Endothelial cell of umbilical vein (primary cell): Measurements from ENCODE around the gene INTS1. TPM values are rescaled to one million over a fixed set of nuclear protein-coding genes. Genes with fewer than 3 reads are reported as not detected.

Experiments used
- BruUV-seq: library from RNA; stranded (reverse); fragments of 400-500 nt; replicated peaks from 2 replicates; lab custom pipeline; 2021; lab: Mats Ljungman, UMichigan
- CTCF ChIA-PET: fragments of 300-600, 350-600 bp; sonication (Branson Sonifier 250); formaldehyde crosslinking; loops from one replicate; lab custom pipeline; 2021; ENCODE audit warnings: antibody characterized with exemption, inconsistent platforms; lab: Charles Lee
- POLR2A ChIA-PET: fragments of 300-600, 350-600 bp; sonication (Branson Sonifier 250); formaldehyde crosslinking; loops from one replicate; lab custom pipeline; 2021; ENCODE audit warnings: antibody characterized with exemption, inconsistent platforms; lab: Charles Lee
- DNase-seq: peaks from one replicate; pipeline ENCODE4 v3.0.0-alpha.2; 2011; ENCODE audit warnings: low read depth, low spot score
- FAIRE-seq: peaks from 2 replicates; lab custom pipeline; 2011; peaks lifted over from hg19 to GRCh38; lab: Jason Lieb, UNC
- H2AFZ ChIP-seq: 2 replicates; pipeline ENCODE4 v1.6.0; 2012; ENCODE audit warnings: low read depth, low read length, control low read depth, inconsistent platforms
- H3K27ac ChIP-seq: 2 replicates; pipeline ENCODE4 v1.5.1; 2011; ENCODE audit warnings: low read depth, mild to moderate bottlenecking, control low read depth, low read length, moderate library complexity; ENCODE audit not compliant: insufficient read depth
- H3K27me3 ChIP-seq, 2 experiments: 2 replicates each; pipeline versions ENCODE4 v1.6.0 to v1.6.1; 2011; ENCODE audit warnings: low read length in 2 of 2, mixed read lengths in 1 of 2; ENCODE audit not compliant: control insufficient read depth in 2 of 2, insufficient read depth in 2 of 2
- H3K36me3 ChIP-seq, 2 experiments: 2 replicates in 1 of 2; 3 replicates in 1 of 2; pipeline ENCODE4 v1.5.1; 2011; ENCODE audit warnings: low read length in 2 of 2, mild to moderate bottlenecking in 1 of 2, moderate library complexity in 1 of 2; ENCODE audit not compliant: control insufficient read depth in 2 of 2, insufficient read depth in 2 of 2; ENCODE audit errors: extremely low read depth in 1 of 2
- H3K4me1 ChIP-seq: 3 replicates; pipeline ENCODE4 v1.5.1; 2011; ENCODE audit warnings: mild to moderate bottlenecking, low read length; ENCODE audit not compliant: control insufficient read depth, insufficient read depth; ENCODE audit errors: extremely low read depth
- H3K4me2 ChIP-seq: 2 replicates; pipeline ENCODE4 v1.6.1; 2011; ENCODE audit warnings: low read length, control low read depth, mixed read lengths; ENCODE audit not compliant: insufficient read depth
- H3K4me3 ChIP-seq, 3 experiments: fragments of 200-600 bp in 1 of 3; sonication (generic), shearing (Covaris generic) in 1 of 3; replicated peaks in 1 of 3; 2 replicates each; pipeline ENCODE4 v1.5.1; 2011 to 2016; ENCODE audit warnings: control low read depth in 3 of 3, low read length in 3 of 3, mild to moderate bottlenecking in 2 of 3, inconsistent platforms in 1 of 3, low read depth in 1 of 3, moderate library complexity in 1 of 3; ENCODE audit not compliant: insufficient read depth in 1 of 3
- H3K79me2 ChIP-seq: 2 replicates; pipeline ENCODE4 v1.6.0; 2012; ENCODE audit warnings: low read length, inconsistent platforms; ENCODE audit not compliant: control insufficient read depth, insufficient read depth
- H3K9ac ChIP-seq: replicated peaks from 2 replicates; pipeline ENCODE3; 2011; ENCODE audit warnings: low read length, control low read depth; ENCODE audit not compliant: insufficient read depth; ENCODE audit errors: extremely low read depth
- H3K9me1 ChIP-seq: replicated peaks from 3 replicates; pipeline ENCODE4 v1.6.0; 2011; ENCODE audit warnings: mild to moderate bottlenecking, low read length; ENCODE audit not compliant: control insufficient read depth, insufficient read depth; ENCODE audit errors: extremely low read depth
- H3K9me3 ChIP-seq: replicated peaks from 2 replicates; pipeline ENCODE4 v1.5.1; 2012; ENCODE audit warnings: low read length, inconsistent platforms; ENCODE audit not compliant: control insufficient read depth, insufficient read depth
- H4K20me1 ChIP-seq: replicated peaks from 2 replicates; pipeline ENCODE3; 2011; ENCODE audit warnings: mild to moderate bottlenecking, low read length; ENCODE audit not compliant: control insufficient read depth, insufficient read depth; ENCODE audit errors: extremely low read depth
- CTCF ChIP-seq, 2 donors: IDR thresholded peaks; 1 replicate in 1 of 2; 2 replicates in 1 of 2; pipeline ENCODE4 v1.5.1; 2011; ENCODE audit warnings: low read length in 2 of 2, mild to moderate bottlenecking in 2 of 2, moderate library complexity in 2 of 2, control low read depth in 1 of 2, inconsistent platforms in 1 of 2, low read depth in 1 of 2; ENCODE audit not compliant: insufficient read depth in 1 of 2; ENCODE audit errors: extremely low read depth in 1 of 2
- EZH2 ChIP-seq: IDR thresholded peaks from 2 replicates; pipeline ENCODE4 v1.6.1; 2012; ENCODE audit warnings: borderline replicate concordance, low read depth, mild to moderate bottlenecking, moderate library complexity, low read length, inconsistent platforms; ENCODE audit not compliant: severe bottlenecking
- FOS ChIP-seq: IDR thresholded peaks from 2 replicates; pipeline ENCODE4 v1.6.1; 2011; ENCODE audit warnings: mild to moderate bottlenecking, low read length, moderate library complexity, borderline replicate concordance; ENCODE audit not compliant: insufficient read depth
- GATA2 ChIP-seq: IDR thresholded peaks from 2 replicates; pipeline ENCODE4 v1.7.0; 2011; ENCODE audit warnings: low read depth, mild to moderate bottlenecking, moderate library complexity, mixed read lengths, low read length; ENCODE audit not compliant: insufficient read length, insufficient read depth
- JUN ChIP-seq: IDR thresholded peaks from 2 replicates; pipeline ENCODE4 v1.6.1; 2011; ENCODE audit warnings: borderline replicate concordance, low read depth; ENCODE audit not compliant: insufficient read length, insufficient read depth
- MYC ChIP-seq: IDR thresholded peaks from one replicate; pipeline ENCODE4 v1.6.1; 2011; ENCODE audit warnings: mild to moderate bottlenecking, low read depth, low read length
- POLR2A ChIP-seq: IDR thresholded peaks from 2 replicates; pipeline ENCODE4 v1.6.1; 2012; ENCODE audit warnings: low read depth, mild to moderate bottlenecking, control low read depth, low read length
- POLR2AphosphoS5 ChIP-seq: IDR thresholded peaks from 2 replicates; pipeline ENCODE4 v1.6.1; 2012; ENCODE audit warnings: low read depth, mild to moderate bottlenecking, control low read depth, low read length, moderate library complexity; ENCODE audit not compliant: insufficient read depth
- dilution Hi-C: fragments of 300-500 bp; cut with MboI; formaldehyde crosslinking; loops from one replicate; pipeline ENCODE4 v1.15.0; 2019; ENCODE audit warnings: low sequenced_read_pairs; ENCODE audit not compliant: extremely low pct_ligation_motif_present
- intact Hi-C: fragments of 100-400 bp; cut with micrococcal nuclease; formaldehyde crosslinking; loops from one replicate; pipeline ENCODE4 v1.10.0; 2022
- polyA plus RNA-seq, 4 experiments: library from polyadenylated mRNA; depleted of rRNA in 3 of 4; stranded (reverse) in 3 of 4; unstranded in 1 of 4; fragments of >200 nt; gene quantifications; 2 replicates each; pipeline versions ENCODE4 v1.2.1 to v1.2.3, GENCODE V29; 2011 to 2012; ENCODE audit warnings: missing spikeins in 1 of 4
- total RNA-seq: library from RNA; stranded (reverse); gene quantifications from 2 replicates; pipeline ENCODE4 v1.2.3, GENCODE V29; 2021
- TF ChIP-seq, protein P1 (sequence below): IDR thresholded peaks from 2 replicates; pipeline ENCODE4 v1.6.1; 2011; ENCODE audit not compliant: insufficient read depth, insufficient read length

INTS1 gene
- total and polyA plus RNA-seq, 2 donors (not counting 3 experiments of a cell fraction or from before 2014, with no cell fraction given): 57.8 to 116 TPM

- Histone ChIP-seq H4K20me1 (no peaks in the 10 kb centered on the region), H3K27ac (no peak overlapping the region), H3K9ac (no peak overlapping the region), H3K9me3 (no peaks in the 10 kb centered on the region), H3K79me2 (no peaks in the 10 kb centered on the region), H3K4me1 (no peaks in the 10 kb centered on the region), H3K27me3 (no peaks in the 10 kb centered on the region), H2AFZ (no peak overlapping the region), H3K9me1 (no peaks in the 10 kb centered on the region), H3K36me3 (peaks cover 7 to 47% of the 10 kb centered on the region in 2 experiments), H3K4me3 (no peak overlapping the region), H3K4me2 (no peak overlapping the region)
- TF ChIP-seq MYC: no peak
- no peak for TF ChIP-seq EZH2
- no peak for TF ChIP-seq FOS
- TF ChIP-seq POLR2AphosphoS5: no peak
- no peak for TF ChIP-seq GATA2
- no peak for TF ChIP-seq JUN
- dilution Hi-C loops (no loop called here), intact Hi-C loops (no loop called here)
- ChIA-PET POLR2A (no interaction called here), CTCF (no interaction called here)
- BruUV-seq: no TSS peak
- FAIRE-seq (no peak), DNase-seq (no peak)
Observed at GRCh38 chr7:1493129-1493528, 11.1 kb downstream of the INTS1 start.

GRCh38 chr7:1492640-1493039 is 11.5 kb downstream of the INTS1 start:
- POLR2A ChIA-PET: no interaction called here
- FAIRE-seq: no peak
- no peak overlapping the region for H3K9ac ChIP-seq
- H3K4me3 ChIP-seq: no peak overlapping the region
- no peaks in the 10 kb centered on the region for H4K20me1 ChIP-seq
- H3K79me2 ChIP-seq: no peaks in the 10 kb centered on the region
- no peaks in the 10 kb centered on the region for H3K27me3 ChIP-seq
- intact Hi-C loops (no loop called here), dilution Hi-C loops (no loop called here)
- H2AFZ ChIP-seq: no peak overlapping the region
- H3K27ac ChIP-seq: no peak overlapping the region
- peaks cover 7 to 47% of the 10 kb centered on the region in 2 experiments for H3K36me3 ChIP-seq
- no peak for DNase-seq
- H3K9me1 ChIP-seq: no peaks in the 10 kb centered on the region
- no peaks in the 10 kb centered on the region for H3K9me3 ChIP-seq
- TF ChIP-seq EZH2 (no peak), POLR2AphosphoS5 (no peak), CTCF (IDR thresholded peaks at IDR 0.05; ENCODE audit: extremely low read depth in 1 of 2, insufficient read depth in 1 of 2, low read depth in 1 of 2, low read length in 2 of 2) (no peak), FOS (no peak), POLR2A (no peak), JUN (no peak), MYC (no peak)
- TF ChIP-seq, protein P1, sequence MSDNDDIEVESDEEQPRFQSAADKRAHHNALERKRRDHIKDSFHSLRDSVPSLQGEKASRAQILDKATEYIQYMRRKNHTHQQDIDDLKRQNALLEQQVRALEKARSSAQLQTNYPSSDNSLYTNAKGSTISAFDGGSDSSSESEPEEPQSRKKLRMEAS: no peak
- BruUV-seq: no TSS peak
- CTCF ChIA-PET: no interaction called here
- no peak overlapping the region for H3K4me2 ChIP-seq
- H3K4me1 ChIP-seq: no peaks in the 10 kb centered on the region
